HG02870 (cell line): Measurements from ENCODE around the gene MLPH.

Experiments used
- ATAC-seq: cut with Tn5 transposase; IDR thresholded peaks from one replicate; pipeline ENCODE4 v1.9.1; 2021; ENCODE audit warnings: mild to moderate bottlenecking, moderate library complexity; ENCODE audit not compliant: unreplicated experiment

Gene MLPH

GRCh38 chr2:237497009-237497837 lies 10.2 kb downstream of the MLPH start:
- no peak for ATAC-seq

GRCh38 chr2:237497838-237498186 lies 10.8 kb downstream of the MLPH start:
- ATAC-seq: no peak

GRCh38 chr2:237498341-237498740 lies 11.3 kb downstream of the MLPH start:
- ATAC-seq: no peak

- no peak for ATAC-seq
Observed at GRCh38 chr2:237500681-237501424, 13.8 kb downstream of the MLPH start.

GRCh38 chr2:237501892-237502513 lies 15.0 kb downstream of the MLPH start:
- ATAC-seq: no peak

GRCh38 chr2:237503201-237503600 lies 16.1 kb downstream of the MLPH start:
- no peak for ATAC-seq

- ATAC-seq: no peak
Observed at GRCh38 chr2:237505188-237505939, 18.3 kb downstream of the MLPH start.

GRCh38 chr2:237507512-237507911 lies 20.5 kb downstream of the MLPH start:
- ATAC-seq: no peak

GRCh38 chr2:237508361-237508760 lies 21.3 kb downstream of the MLPH start:
- ATAC-seq: no peak

- ATAC-seq: no peak
Observed at GRCh38 chr2:237509151-237509550, 22.1 kb downstream of the MLPH start.

GRCh38 chr2:237509905-237510304 lies 22.9 kb downstream of the MLPH start:
- ATAC-seq: no peak

- ATAC-seq: no peak
Observed at GRCh38 chr2:237510502-237511217, 23.6 kb downstream of the MLPH start.

GRCh38 chr2:237511433-237511832 lies 24.4 kb downstream of the MLPH start:
- no peak for ATAC-seq

- no peak for ATAC-seq
Observed at GRCh38 chr2:237511885-237512405, 24.9 kb downstream of the MLPH start.

GRCh38 chr2:237512774-237513466 lies 25.9 kb downstream of the MLPH start:
- no peak for ATAC-seq

GRCh38 chr2:237513693-237514092 lies 26.6 kb downstream of the MLPH start:
- no peak for ATAC-seq

GRCh38 chr2:237514474-237515130 lies 27.6 kb downstream of the MLPH start:
- ATAC-seq: no peak

GRCh38 chr2:237515166-237515565 lies 28.1 kb downstream of the MLPH start:
- ATAC-seq: no peak

- no peak for ATAC-seq
Observed at GRCh38 chr2:237515621-237516275, 28.7 kb downstream of the MLPH start.
